ENCODE measurements around the gene IFI27. TPM values are rescaled to one million over a fixed set of nuclear protein-coding genes. Genes with fewer than 3 reads are reported as not detected.
A peak's percentile ranks its signal among the peaks of the same experiment; 100 is the strongest.

Gene IFI27
- total and polyA plus RNA-seq, 2 of the 8 experiments (the other 6 are each of a cell fraction or from before 2014, with no cell fraction given) = 0.76 to 2.2 TPM

DNA sequence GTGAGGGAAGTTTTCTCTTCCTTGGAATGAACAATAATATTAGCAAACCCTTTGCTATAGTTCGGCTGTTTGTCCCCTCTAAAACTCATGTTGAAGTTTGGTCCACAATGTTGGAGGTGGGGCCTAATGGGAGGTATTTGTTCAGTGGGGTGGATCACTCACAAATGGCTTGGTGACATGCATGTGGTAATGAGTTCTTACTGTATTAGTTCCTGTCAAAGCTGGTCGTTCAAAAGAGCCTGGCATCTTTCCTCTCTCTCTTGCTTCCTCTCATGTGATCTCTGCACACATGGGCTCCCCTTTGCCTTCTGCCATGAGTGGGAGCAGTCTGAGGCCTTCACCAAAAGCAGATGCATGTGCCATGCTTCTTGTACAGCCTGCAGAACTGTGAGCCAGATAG lies 50.5 kb downstream of the IFI27 start:
- CTCF ChIA-PET (ENCODE audit: partially characterized antibody) = interaction anchor here (0.8 to 1.6 kb wide), 4 partner anchors 19 to 147 kb away, joined by 3 to 6 read pairs (median 3); no protein-coding TSS in a partner anchor

More for the DNA sequence above, 50.5 kb downstream of the IFI27 start:
- H4K8ac ChIP-seq (ENCODE audit: extremely low read depth, insufficient read depth, low read length) = no peak overlapping the region
- H3K18ac ChIP-seq (ENCODE audit: extremely low read depth, low read length) = no peak overlapping the region
- H2BK15ac ChIP-seq (ENCODE audit: low read length) = no peak overlapping the region
- H3K4me1 ChIP-seq (replicated peaks in 1 of 4; ENCODE audit: control insufficient read depth in 3 of 4, insufficient read depth in 4 of 4, low read length in 3 of 4) = peaks cover 2 to 18% (median 8%) of the 10 kb centered on the region in 4 experiments
- no peak for TF ChIP-seq PHF8 (conservative IDR thresholded peaks at IDR 0.05; ENCODE audit: low read depth, low read length)
- TF ChIP-seq JUND (IDR thresholded peaks at IDR 0.05; ENCODE audit: low read length) = no peak
- no peak for TF ChIP-seq GABPA (IDR thresholded peaks at IDR 0.05; ENCODE audit: borderline replicate concordance, insufficient read depth, low read length)
- TF ChIP-seq BRCA1 (IDR thresholded peaks at IDR 0.05; ENCODE audit: low read depth, low read length) = no peak
- TF ChIP-seq KDM4A (IDR thresholded peaks at IDR 0.05; ENCODE audit: low read depth, low read length, severe bottlenecking) = no peak
- no peak for TF ChIP-seq SAP30 (IDR thresholded peaks at IDR 0.05; ENCODE audit: insufficient read depth, insufficient replicate concordance, low read length)
- TF ChIP-seq USF2 (IDR thresholded peaks at IDR 0.05; ENCODE audit: low read length) = no peak
- TF ChIP-seq RNF2 (IDR thresholded peaks at IDR 0.05; ENCODE audit: borderline replicate concordance, low read depth, low read length, missing control alignments, poor library complexity, severe bottlenecking) = no peak
- TF ChIP-seq TAF1 (IDR thresholded peaks at IDR 0.05; ENCODE audit: low read depth, low read length) = no peak
- H3K27me3 ChIP-seq (replicated peaks in 1 of 4; ENCODE audit: control insufficient read depth in 3 of 4, extremely low read depth in 1 of 4, insufficient read depth in 3 of 4, low read length in 3 of 4) = peaks cover 0 to 5% (median 3%) of the 10 kb centered on the region in 4 experiments; a peak in 3 of 7 replicates
- no peak overlapping the region for H3K4ac ChIP-seq (replicated peaks; ENCODE audit: insufficient read length, low read depth, low read length)
- H3K4me2 ChIP-seq (ENCODE audit: insufficient read depth in 1 of 2, low read depth in 2 of 2, low read length in 2 of 2) = no peak overlapping the region
- no peak overlapping the region for H4K5ac ChIP-seq (ENCODE audit: insufficient read length, low read depth, low read length)
- no peaks in the 10 kb centered on the region for H4K20me1 ChIP-seq (replicated peaks in 1 of 2; ENCODE audit: control insufficient read depth in 1 of 2, insufficient read depth in 2 of 2, low read length in 2 of 2)
- no peak overlapping the region for H3K27ac ChIP-seq (ENCODE audit: low read depth, low read length)
- H2BK120ac ChIP-seq (replicated peaks; ENCODE audit: low read depth, low read length) = no peak overlapping the region
- no peaks in the 10 kb centered on the region for H3K23me2 ChIP-seq (ENCODE audit: low read depth, low read length)
- H3K79me2 ChIP-seq (ENCODE audit: control insufficient read depth in 1 of 2, insufficient read depth in 2 of 2, low read length in 2 of 2) = no peaks in the 10 kb centered on the region
- no peaks in the 10 kb centered on the region for H3K79me1 ChIP-seq (ENCODE audit: low read depth, low read length)
- H3K9me3 ChIP-seq (ENCODE audit: insufficient read depth in 2 of 2, low read depth in 1 of 2, low read length in 1 of 2) = no peaks in the 10 kb centered on the region
- H2BK5ac ChIP-seq (ENCODE audit: low read depth, low read length) = no peak overlapping the region
- H4K91ac ChIP-seq (replicated peaks; ENCODE audit: insufficient read length, low read length) = no peak overlapping the region
- no peak overlapping the region for H3K4me3 ChIP-seq (ENCODE audit: extremely low read depth in 1 of 4, insufficient read depth in 2 of 4, low read depth in 3 of 4, low read length in 4 of 4)
- no peak for DNase-seq (ENCODE audit: low read depth in 1 of 2, low spot score in 2 of 2)
- H3K23ac ChIP-seq (ENCODE audit: insufficient read length) = no peak overlapping the region
- no peaks in the 10 kb centered on the region for H3K36me3 ChIP-seq (ENCODE audit: control insufficient read depth in 2 of 4, insufficient read depth in 4 of 4, low read length in 3 of 4)
- no peak overlapping the region for H3K56ac ChIP-seq (replicated peaks; ENCODE audit: insufficient read length, low read depth, low read length)
- 91% methylated on average over 2 of the region's 2 CpGs; no CpG with 5 or more reads in 1 of the 2 experiments for WGBS, 2 experiments (ENCODE audit: extremely low coverage in 1 of 2, insufficient coverage in 1 of 2, insufficient read length in 1 of 2, insufficient replicate concordance in 2 of 2, low coverage in 1 of 2, low lambda C conversion rate in 2 of 2, missing lambda C conversion rate in 1 of 2)
- no peak overlapping the region for H3K14ac ChIP-seq (ENCODE audit: insufficient read length)
- H2AK5ac ChIP-seq (ENCODE audit: low read depth, low read length) = no peak overlapping the region
- no peak overlapping the region for H3K9ac ChIP-seq (replicated peaks in 1 of 4; ENCODE audit: extremely low read depth in 1 of 4, low read depth in 3 of 4, low read length in 3 of 4)
- 0 out of 2 replicates have a peak overlapping the region, but pooled peaks have one; percentile 0 for H2AFZ ChIP-seq (ENCODE audit: low read length)
- no peak for FAIRE-seq
- no peak overlapping the region for H2BK12ac ChIP-seq (ENCODE audit: low read depth, low read length)
- H2BK20ac ChIP-seq (ENCODE audit: low read length) = no peak overlapping the region
- POLR2A ChIA-PET (ENCODE audit: partially characterized antibody) = interaction anchor here (1.2 kb wide), 1 partner anchor 10 kb away, joined by 3 read pairs; no protein-coding TSS in a partner anchor
